ENCODE measurements around the gene DYTN.

The DYTN gene

DNA sequence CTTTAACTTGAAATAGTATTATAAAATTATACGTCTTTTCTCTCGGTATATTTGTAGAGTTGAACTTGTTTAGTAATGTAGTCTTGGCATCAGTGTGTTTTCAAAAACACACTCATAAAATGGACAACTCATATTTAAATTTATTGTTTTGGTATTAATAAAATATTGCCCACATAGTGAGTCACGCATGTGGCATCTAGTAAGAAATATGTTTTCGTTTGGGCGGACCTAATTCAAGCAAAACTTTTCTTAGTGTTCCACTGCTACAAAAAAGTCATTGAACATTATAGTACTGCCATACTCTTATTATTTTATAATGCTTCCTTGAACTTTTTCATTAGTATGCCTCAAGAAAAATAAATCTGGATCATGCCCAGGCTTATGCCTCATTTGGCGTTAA is 107.0 kb downstream of the DYTN start:
- no peak for DNase-seq

DNA sequence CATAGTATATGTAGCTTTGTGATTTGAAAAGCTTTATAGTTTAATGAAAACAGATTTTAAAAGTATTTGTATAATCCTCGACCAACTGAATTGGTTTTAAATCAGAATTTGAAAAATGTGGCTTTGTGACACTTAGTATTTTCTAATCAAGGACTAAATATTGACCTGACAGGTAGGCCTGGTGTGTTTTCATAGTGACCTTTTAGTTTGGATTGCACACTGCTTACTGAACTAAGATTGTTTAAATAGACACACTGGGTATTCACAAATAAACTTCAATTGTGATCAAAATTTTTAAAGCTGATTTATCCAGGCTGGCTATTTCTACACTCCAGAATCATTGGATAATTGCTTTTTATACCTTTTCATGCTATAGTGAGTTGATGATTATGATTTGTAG is 107.7 kb downstream of the DYTN start:
- DNase-seq = no peak

DNA sequence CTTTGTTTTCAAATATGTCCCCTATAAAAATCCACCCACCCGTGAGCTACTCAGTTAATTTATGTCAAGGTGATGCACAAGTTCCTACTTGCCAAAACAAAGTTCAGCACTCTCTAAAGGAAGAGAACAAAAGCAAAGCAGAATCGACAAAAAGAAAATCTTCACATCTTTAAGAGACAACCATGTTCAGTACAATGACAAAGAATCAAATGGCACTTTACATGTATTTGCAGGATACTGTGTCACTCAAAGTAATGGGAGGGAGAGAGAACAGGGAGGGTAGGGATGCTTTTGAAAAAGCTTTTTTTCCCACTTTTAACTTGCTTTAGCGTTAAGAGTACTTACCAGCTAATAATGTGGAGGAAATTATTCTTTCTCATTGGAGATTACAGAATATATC is 115.0 kb downstream of the DYTN start:
- no peak for DNase-seq
